ENCODE measurements around the gene UQCC5.

GRCh38 chr3:52544937-52545336 lies 8.5 kb downstream of the UQCC5 start:
- TF ChIP-seq CTCF (IDR thresholded peaks at IDR 0.05) = no peak
- TF ChIP-seq POLR2A (IDR thresholded peaks at IDR 0.05; ENCODE audit: low read depth) = no peak
- no peak for TF ChIP-seq POLR2AphosphoS5 (IDR thresholded peaks at IDR 0.05)
- no peak for TF ChIP-seq EP300 (IDR thresholded peaks at IDR 0.05)

Measured in esophagus muscularis mucosa (tissue), 4 donors.